Activated CD4-positive, alpha-beta T cell treated with anti-CD3 and anti-CD28 coated beads, Interleukin-2, amount 50 U/mL, for 1 hour (primary cell): ENCODE measurements around the gene C15orf39.

Experiments
- DNase-seq: peaks from one replicate; pipeline ENCODE4 v3.0.0-alpha.2; 2020

Gene C15orf39

GRCh38 chr15:75198560-75199356 is 2.9 kb upstream of the C15orf39 start:
- DNase-seq, result no peak

GRCh38 chr15:75199357-75199940 is 2.2 kb upstream of the C15orf39 start:
- DNase-seq, result no peak

GRCh38 chr15:75200391-75200764 is 1.3 kb upstream of the C15orf39 start:
- DNase-seq, result no peak

GRCh38 chr15:75200765-75201615 is 692 bp upstream of the C15orf39 start:
- DNase-seq, result peak; percentile 32

- peak; percentile 85 for DNase-seq
Measured at GRCh38 chr15:75202251-75203016, 752 bp downstream of the C15orf39 start.

- no peak for DNase-seq
Measured at GRCh38 chr15:75203017-75203907, 1.6 kb downstream of the C15orf39 start.

- no peak for DNase-seq
Measured at GRCh38 chr15:75203908-75204263, 2.2 kb downstream of the C15orf39 start.

GRCh38 chr15:75204340-75205063 is 2.8 kb downstream of the C15orf39 start:
- peak; percentile 82 for DNase-seq

GRCh38 chr15:75205064-75205395 is 3.3 kb downstream of the C15orf39 start:
- DNase-seq, result no peak

GRCh38 chr15:75206006-75206405 is 4.3 kb downstream of the C15orf39 start:
- DNase-seq, result no peak

- no peak for DNase-seq
Measured at GRCh38 chr15:75206803-75207617, 5.3 kb downstream of the C15orf39 start.

- DNase-seq, result no peak
Measured at GRCh38 chr15:75207618-75208500, 6.2 kb downstream of the C15orf39 start.

- no peak for DNase-seq
Measured at GRCh38 chr15:75208501-75209288, 7.0 kb downstream of the C15orf39 start.

- DNase-seq, result no peak
Measured at GRCh38 chr15:75209289-75209676, 7.6 kb downstream of the C15orf39 start.

- DNase-seq, result no peak
Measured at GRCh38 chr15:75210811-75211230, 9.1 kb downstream of the C15orf39 start.

- no peak for DNase-seq
Measured at GRCh38 chr15:75211436-75212199, 9.9 kb downstream of the C15orf39 start.

- DNase-seq, result no peak
Measured at GRCh38 chr15:75212200-75212858, 10.6 kb downstream of the C15orf39 start.
